Vagina (tissue), 2 donors: ENCODE results near the gene ANKRD1. TPM values are rescaled to one million over a fixed set of nuclear protein-coding genes. Genes with fewer than 3 reads are reported as not detected.

Experiments
- DNase-seq, 2 donors: peaks; one replicate each; pipeline ENCODE4 v3.0.0-alpha.2; 2017; ENCODE audit errors: extremely low spot score in 2 of 2
- H3K27ac ChIP-seq: fragments of 200-600 bp; sonication (generic); one replicate; pipeline ENCODE4 v1.5.1; 2019
- H3K27me3 ChIP-seq: fragments of 200-600 bp; sonication (generic); one replicate; pipeline ENCODE4 v1.5.1; 2019
- H3K36me3 ChIP-seq, 2 donors: fragments of 200-600 bp; sonication (generic); one replicate each; pipeline ENCODE4 v1.5.1; 2017 to 2019
- H3K4me1 ChIP-seq: fragments of 200-600 bp; sonication (generic); one replicate; pipeline ENCODE4 v1.5.1; 2019
- H3K4me3 ChIP-seq, 2 donors: fragments of 200-600 bp; sonication (generic); 1 replicate in 1 of 2; 2 replicates in 1 of 2; pipeline ENCODE4 v1.5.1; 2016 to 2019
- H3K9me3 ChIP-seq: fragments of 200-600 bp; sonication (generic); one replicate; pipeline ENCODE4 v1.5.1; 2019
- POLR2A ChIP-seq, 2 donors: fragments of 450-650 bp; IDR thresholded peaks; one replicate each; pipeline ENCODE4 v1.6.1; 2017; ENCODE audit warnings: antibody characterized with exemption in 2 of 2, mild to moderate bottlenecking in 2 of 2, moderate library complexity in 2 of 2
- POLR2AphosphoS5 ChIP-seq, 2 donors: sonication (generic); formaldehyde crosslinking; IDR thresholded peaks; one replicate each; pipeline ENCODE4 v1.9.0; 2017; ENCODE audit warnings: antibody characterized with exemption in 2 of 2, mild to moderate bottlenecking in 2 of 2, low read depth in 1 of 2; ENCODE audit not compliant: insufficient read depth in 1 of 2
- intact Hi-C: fragments of 100-400 bp; cut with DNase I; formaldehyde crosslinking; loops from one replicate; pipeline ENCODE4 v1.15.1; 2023
- total RNA-seq: library from RNA; depleted of rRNA; stranded (reverse); fragments of >200 nt; gene quantifications from one replicate; pipeline ENCODE4 v1.2.3, GENCODE V29; 2016
- TF ChIP-seq, protein P1 (sequence below), 3 experiments: fragments of 450-650 bp in 2 of 3; fragments of 200-600 bp in 1 of 3; sonication (generic) in 1 of 3; IDR thresholded peaks; one replicate each; pipeline ENCODE4 v1.5.1; 2017 to 2019; ENCODE audit warnings: antibody characterized with exemption in 3 of 3, mild to moderate bottlenecking in 2 of 3, moderate library complexity in 2 of 3

Gene ANKRD1
- total RNA-seq, 1 donor from 2014 or later = not detected

GRCh38 chr10:90923111-90923731 is 2.3 kb upstream of the ANKRD1 start:
- H3K4me1 ChIP-seq = no peaks in the 10 kb centered on the region
- no peak for TF ChIP-seq POLR2A (IDR thresholded peaks at IDR 0.05)
- TF ChIP-seq, protein P1, sequence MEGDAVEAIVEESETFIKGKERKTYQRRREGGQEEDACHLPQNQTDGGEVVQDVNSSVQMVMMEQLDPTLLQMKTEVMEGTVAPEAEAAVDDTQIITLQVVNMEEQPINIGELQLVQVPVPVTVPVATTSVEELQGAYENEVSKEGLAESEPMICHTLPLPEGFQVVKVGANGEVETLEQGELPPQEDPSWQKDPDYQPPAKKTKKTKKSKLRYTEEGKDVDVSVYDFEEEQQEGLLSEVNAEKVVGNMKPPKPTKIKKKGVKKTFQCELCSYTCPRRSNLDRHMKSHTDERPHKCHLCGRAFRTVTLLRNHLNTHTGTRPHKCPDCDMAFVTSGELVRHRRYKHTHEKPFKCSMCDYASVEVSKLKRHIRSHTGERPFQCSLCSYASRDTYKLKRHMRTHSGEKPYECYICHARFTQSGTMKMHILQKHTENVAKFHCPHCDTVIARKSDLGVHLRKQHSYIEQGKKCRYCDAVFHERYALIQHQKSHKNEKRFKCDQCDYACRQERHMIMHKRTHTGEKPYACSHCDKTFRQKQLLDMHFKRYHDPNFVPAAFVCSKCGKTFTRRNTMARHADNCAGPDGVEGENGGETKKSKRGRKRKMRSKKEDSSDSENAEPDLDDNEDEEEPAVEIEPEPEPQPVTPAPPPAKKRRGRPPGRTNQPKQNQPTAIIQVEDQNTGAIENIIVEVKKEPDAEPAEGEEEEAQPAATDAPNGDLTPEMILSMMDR (IDR thresholded peaks at IDR 0.05) = no peak
- TF ChIP-seq POLR2AphosphoS5 (IDR thresholded peaks at IDR 0.05; ENCODE audit: insufficient read depth in 1 of 2, low read depth in 1 of 2) = no peak
- H3K9me3 ChIP-seq = no peaks in the 10 kb centered on the region
- DNase-seq = no peak
- H3K36me3 ChIP-seq = no peaks in the 10 kb centered on the region
- H3K4me3 ChIP-seq = no peak overlapping the region
- intact Hi-C loops = no loop called here
- H3K27me3 ChIP-seq = no peaks in the 10 kb centered on the region
- H3K27ac ChIP-seq = no peak overlapping the region

GRCh38 chr10:90921906-90922305 is 1.0 kb upstream of the ANKRD1 start:
- Histone ChIP-seq H3K27me3 (no peaks in the 10 kb centered on the region), H3K4me3 (no peak overlapping the region), H3K27ac (no peak overlapping the region), H3K4me1 (no peaks in the 10 kb centered on the region), H3K36me3 (no peaks in the 10 kb centered on the region), H3K9me3 (no peaks in the 10 kb centered on the region)
- no peak for DNase-seq
- intact Hi-C loops = no loop called here
- TF ChIP-seq POLR2A (IDR thresholded peaks at IDR 0.05) = no peak
- no peak for TF ChIP-seq POLR2AphosphoS5 (IDR thresholded peaks at IDR 0.05; ENCODE audit: insufficient read depth in 1 of 2, low read depth in 1 of 2)

GRCh38 chr10:90919683-90920574 is 958 bp downstream of the ANKRD1 start:
- DNase-seq = no peak
- Histone ChIP-seq H3K27ac (no peak overlapping the region), H3K36me3 (no peaks in the 10 kb centered on the region), H3K4me1 (no peaks in the 10 kb centered on the region), H3K4me3 (no peak overlapping the region), H3K27me3 (no peaks in the 10 kb centered on the region), H3K9me3 (no peaks in the 10 kb centered on the region)
- intact Hi-C loops = no loop called here
- TF ChIP-seq, protein P1 (IDR thresholded peaks at IDR 0.05) = no peak
- no peak for TF ChIP-seq POLR2A (IDR thresholded peaks at IDR 0.05)
- no peak for TF ChIP-seq POLR2AphosphoS5 (IDR thresholded peaks at IDR 0.05; ENCODE audit: insufficient read depth in 1 of 2, low read depth in 1 of 2)

DNA sequence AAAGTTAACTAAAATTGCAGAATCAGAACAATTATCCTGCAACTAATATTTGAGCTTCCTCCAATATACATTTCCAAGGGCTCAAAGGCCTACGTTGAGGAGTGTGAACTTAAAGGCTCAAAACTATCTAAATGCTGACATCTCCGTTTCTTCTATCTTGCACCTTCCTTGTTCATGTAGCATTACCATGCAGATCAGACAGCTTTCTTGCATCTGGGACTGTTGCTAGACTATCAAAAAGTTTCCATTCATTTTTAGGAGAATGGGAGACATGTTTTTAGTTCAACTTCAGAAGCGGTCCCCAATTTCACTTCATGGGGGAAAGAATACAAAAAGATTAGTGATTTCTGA is 2.9 kb downstream of the ANKRD1 start:
- Histone ChIP-seq H3K9me3 (no peaks in the 10 kb centered on the region), H3K4me1 (no peaks in the 10 kb centered on the region), H3K4me3 (no peak overlapping the region), H3K36me3 (no peaks in the 10 kb centered on the region), H3K27me3 (no peaks in the 10 kb centered on the region), H3K27ac (no peak overlapping the region)
- TF ChIP-seq, protein P1 (IDR thresholded peaks at IDR 0.05) = no peak
- no peak for TF ChIP-seq POLR2A (IDR thresholded peaks at IDR 0.05)
- no peak for TF ChIP-seq POLR2AphosphoS5 (IDR thresholded peaks at IDR 0.05; ENCODE audit: insufficient read depth in 1 of 2, low read depth in 1 of 2)
- intact Hi-C loops = no loop called here
- DNase-seq = no peak

DNA sequence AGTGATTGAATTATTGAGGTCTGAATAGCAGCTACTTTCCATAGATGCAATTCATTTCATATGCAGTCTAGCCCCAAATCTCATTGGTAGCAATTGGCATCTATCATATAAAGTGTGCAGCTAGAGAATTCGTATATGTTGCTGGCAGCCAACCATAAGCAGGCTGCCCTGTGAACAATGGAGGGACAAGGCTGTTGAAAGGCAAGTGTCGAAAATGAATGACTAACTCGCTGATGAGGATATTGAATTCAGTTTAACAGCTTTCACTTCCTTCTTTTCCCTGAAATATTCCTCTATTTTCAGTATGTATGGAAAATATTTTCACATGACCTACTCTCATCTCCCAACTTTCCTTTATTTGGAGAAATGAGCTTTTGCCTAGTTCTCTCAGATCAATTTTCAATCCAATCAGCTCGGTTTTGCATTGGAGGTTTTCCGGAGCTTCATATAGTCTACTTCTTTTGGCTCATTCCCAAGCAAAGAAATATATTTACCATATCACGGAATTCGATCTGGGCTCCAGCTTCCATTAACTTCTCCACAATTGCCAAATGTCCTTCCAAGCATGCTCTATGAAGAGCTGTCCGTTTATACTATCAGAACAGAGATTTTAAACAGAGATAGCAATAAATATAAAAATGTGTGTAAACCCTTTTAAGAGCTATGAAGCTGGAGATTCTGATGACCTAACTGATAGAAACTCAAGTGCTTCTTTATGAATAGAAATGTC is 3.5 kb downstream of the ANKRD1 start:
- Histone ChIP-seq H3K9me3 (no peaks in the 10 kb centered on the region), H3K4me1 (peaks cover 4% of the 10 kb centered on the region), H3K27ac (no peak overlapping the region), H3K36me3 (no peaks in the 10 kb centered on the region), H3K27me3 (no peaks in the 10 kb centered on the region), H3K4me3 (no peak overlapping the region)
- no peak for DNase-seq
- TF ChIP-seq, protein P1 (IDR thresholded peaks at IDR 0.05) = no peak
- TF ChIP-seq POLR2AphosphoS5 (IDR thresholded peaks at IDR 0.05; ENCODE audit: insufficient read depth in 1 of 2, low read depth in 1 of 2) (no peak), POLR2A (IDR thresholded peaks at IDR 0.05) (no peak)
- intact Hi-C loops = no loop called here
